Middle frontal gyrus (tissue), 1 donor: ENCODE results near the gene STAT4.

Experiments used
- DNase-seq: peaks from one replicate; pipeline ENCODE4 v3.0.0-alpha.2; 2015; ENCODE audit warnings: low spot score; ENCODE audit errors: extremely low spot score

The STAT4 gene

DNA sequence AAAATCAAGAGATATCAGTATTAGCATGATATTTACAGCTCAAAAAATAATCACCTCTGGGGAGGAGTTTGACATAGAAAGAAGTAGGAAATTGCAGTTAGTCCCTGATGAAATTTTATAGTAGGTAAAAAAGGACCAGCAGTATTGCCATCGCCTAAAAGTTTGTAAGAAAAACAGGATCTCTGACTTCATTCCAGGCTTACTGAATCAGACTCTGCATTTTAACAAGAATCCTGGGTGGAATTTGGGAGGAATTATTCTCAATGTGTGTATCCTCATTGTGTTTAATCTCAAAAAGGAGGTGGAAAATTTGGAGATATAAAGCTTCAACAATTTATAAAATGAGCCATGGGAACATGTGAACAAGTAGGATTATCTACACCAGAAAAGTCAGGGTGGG lies 105.7 kb downstream of the STAT4 start:
- no peak for DNase-seq

DNA sequence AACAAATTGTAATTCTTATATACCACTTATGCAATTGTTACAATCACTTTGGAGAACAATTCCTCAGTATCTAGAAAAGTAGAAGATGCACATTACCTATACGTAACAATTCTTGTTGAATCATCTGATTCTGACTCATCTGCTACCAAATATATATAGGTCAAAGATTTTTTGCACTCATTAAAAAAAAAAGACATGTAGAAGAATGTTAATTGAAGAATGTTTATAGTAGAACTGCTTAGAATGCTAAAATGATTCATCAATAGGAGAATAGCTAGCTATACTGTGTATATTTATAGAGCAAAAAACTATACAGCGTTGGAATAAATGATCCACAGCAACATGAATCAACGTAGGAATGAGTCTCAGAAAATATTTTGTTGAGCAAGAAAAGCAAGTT lies 107.4 kb downstream of the STAT4 start:
- DNase-seq = no peak

DNA sequence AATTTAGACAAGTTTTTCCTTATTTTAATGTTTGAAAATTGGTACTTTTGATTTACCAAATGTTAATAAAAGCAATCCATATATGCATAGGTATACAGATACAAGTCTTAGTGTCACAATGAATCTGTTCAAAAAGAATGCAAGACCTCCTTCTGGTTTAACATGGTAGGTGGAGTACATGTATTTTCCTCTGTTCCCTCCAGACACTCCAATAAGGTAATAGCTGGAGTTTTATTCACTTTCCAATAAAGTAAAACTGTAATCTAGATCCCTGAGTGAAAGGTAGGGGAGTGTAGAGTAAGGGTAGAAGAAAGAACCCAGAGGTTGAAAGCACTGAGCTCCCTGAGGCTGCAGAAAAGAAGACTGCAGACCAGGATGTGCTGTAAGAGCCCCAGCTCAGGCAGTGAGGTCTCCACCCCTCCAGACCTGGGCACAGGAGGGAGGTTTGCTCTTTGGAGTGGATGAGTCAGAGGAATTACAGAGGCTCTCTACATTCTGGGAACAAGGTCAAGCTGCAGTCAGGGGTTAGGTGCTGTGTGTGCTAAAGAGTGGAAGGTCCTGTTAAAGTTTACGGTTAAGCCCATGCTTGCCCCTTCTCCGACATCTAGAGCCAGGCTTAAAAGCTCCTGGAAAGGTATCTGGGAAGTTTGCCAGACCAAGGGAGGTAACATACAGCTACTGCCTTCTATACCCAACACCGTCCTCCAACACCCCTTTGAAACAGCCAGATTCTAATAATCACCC lies 109.2 kb downstream of the STAT4 start:
- DNase-seq = no peak

DNA sequence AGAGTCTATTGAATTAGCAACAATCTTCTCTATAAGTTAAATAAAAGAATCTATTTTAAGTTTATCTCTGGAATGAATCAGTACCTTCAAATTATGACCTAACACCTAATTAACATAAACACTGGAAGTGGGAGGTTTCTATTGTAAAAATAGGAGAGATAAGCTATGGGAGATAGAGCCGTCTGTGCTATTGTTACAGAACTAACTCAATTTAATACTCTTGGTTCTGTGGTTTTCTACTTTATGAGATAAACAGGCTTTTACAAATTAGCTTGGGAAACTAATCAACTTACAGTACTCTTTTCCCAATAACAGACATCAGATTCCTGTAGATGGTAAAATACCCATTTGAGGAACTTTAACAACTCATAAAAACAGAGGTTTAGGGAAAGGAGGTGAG lies 111.2 kb downstream of the STAT4 start:
- no peak for DNase-seq

DNA sequence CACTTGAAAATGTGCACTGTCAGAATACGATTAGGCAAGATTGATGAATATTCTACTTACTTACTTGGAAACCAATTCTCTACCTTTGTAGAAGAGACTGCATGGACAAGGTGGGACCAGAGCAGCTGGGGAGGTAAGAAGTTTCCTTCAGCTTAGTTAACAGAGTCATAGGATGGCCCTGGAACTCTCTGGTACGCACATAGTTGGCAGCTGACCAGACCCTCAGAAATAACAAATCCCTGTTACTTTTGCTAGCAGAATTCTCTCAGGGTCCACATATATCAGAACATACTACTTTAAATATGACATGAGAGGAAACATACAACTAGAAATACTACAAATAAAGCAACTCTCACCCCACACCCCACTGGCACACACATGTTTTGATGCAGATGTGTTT lies 112.1 kb downstream of the STAT4 start:
- no peak for DNase-seq

DNA sequence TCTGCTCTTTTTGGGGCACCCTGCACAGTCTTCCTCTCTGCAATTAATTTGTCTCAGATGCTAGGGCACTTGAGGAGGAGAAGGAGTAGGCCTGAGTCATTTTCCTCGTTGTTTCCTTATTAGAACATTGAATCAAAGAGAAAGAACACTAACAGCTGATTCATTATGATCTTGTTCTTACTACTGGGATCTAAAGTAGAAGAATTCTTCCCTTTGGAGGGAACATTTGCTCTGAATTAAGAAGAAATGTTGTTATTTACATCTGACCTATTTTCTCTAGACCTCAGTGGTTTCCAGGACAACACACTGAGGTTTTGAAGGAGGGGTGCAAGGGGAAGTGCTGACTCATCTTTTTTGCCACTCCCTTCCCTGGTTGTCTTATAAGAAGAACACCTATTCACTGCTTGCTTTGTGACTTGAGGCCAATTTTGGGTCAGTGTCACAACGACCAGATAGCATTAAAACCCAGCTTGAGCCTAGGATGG lies 112.5 kb downstream of the STAT4 start:
- no peak for DNase-seq

DNA sequence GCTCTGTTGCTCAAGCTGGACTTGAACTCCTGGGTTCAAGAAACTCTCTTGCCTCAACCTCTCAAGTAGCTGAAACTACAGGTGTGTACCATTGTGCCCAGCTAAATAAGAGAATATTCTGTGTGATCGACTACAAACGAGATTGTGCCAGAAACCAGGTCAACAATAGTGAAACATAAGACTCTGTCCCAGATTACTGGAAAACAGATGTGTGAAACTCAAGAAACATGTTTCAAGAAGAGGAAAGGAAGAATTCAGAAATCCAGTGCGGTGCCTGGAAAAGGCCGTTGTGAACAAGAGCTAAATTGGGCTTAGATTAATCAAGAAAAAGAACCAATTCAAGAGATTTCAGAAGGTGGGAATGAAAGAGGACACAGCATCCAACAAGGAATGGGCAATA lies 113.4 kb downstream of the STAT4 start:
- no peak for DNase-seq

DNA sequence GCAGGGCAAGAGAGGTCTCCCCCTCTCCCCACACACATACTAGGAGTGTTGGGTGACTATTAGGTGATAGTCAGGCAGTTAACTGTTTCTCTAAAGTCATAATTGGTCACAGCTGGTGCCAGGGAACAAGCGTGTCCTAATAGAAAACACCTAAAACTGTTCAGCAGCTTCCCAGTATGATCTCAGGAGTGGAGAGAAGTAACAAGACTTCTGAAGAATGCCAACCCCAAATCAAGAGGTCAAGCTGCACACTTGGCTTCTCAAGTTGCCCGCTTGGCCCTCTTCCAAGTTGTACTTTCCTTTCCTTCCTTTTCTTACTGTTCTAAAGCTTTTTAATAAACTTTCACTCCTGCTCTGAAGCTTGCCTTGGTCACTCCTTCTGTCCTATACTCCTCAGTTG lies 114.4 kb downstream of the STAT4 start:
- DNase-seq = no peak

DNA sequence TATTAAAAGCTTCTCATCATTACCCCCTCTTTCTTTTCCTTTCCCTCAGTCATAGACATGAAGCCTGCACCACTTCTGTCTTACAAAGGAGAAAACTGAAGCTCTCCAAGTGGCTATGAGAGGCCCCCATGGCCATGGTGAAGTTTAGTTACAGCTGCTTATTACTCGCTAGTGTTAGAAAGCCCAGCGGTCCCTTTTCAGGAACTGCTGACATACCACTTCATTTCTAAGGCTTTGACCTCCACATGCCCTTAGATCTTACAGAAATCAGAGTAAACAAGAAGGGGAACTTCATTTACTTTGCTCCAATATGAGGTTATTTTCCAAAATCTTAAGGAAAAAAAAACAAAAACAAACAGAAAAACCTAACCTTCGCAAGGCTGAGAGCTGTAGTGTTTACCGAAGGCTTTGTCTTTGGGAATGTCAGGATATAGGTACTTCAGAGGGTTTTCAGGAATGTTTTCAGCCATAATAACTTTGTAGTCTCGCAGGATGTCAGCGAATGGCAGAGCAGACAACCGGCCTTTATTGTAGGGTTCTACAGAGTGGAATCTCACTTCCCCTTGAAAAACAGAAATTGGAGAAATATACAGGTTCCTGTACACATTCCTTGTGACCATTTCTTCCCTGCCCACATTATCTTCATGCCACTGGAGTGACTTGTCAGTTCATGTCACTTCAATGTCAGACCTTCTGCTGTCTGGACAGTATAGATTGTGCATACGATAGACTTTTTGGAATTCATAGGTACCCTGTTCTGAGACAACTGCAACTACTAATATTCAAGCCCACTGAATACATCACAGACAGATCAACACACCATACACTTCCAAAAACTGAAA lies 118.0 kb downstream of the STAT4 start:
- no peak for DNase-seq

DNA sequence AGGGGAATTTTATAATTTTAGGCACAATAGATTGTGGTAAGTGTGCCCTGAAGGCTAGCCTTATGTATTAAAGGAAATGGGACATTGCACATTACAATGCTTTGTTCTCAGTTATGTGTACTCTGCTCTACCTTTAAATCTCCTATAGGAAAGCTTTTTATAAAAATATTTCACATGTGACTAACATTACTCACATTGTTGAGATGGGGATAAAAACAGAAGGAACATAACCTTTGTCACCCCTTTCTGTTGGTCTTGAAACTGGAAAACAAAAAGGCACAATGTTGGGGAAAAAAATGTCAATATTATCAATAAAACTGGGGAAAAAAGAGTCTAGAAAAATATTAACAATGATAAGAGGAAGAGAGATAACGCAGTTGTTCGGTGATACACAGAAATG lies 119.5 kb downstream of the STAT4 start:
- DNase-seq = no peak

DNA sequence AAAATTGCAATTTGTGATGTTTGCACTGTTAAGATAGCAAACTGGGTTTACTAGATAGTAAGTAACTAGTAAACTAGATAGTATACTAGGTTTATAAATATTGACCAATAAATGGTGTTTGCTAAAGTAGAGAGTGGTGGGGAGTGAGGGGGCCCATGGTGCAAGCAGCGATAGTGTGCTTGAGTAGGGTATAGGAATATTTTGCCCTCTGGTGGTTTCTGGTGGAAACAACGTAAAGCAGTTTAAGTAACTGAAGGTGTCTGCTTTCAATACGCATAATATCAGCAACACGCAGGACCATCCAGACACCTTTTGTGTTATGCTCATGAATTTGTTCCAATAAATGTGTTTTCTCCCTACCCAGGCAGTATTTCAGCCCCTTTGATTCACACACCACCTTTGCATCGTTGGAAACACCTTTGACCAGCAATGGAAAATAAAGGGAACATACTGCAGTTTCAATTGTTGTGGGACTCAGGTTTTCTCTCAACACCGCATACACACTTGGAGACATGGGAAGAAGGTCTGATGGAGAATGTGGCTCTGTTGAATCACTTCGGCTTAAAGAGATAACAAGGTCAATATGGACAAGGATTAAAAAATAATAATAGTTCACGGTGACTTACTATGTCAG lies 120.2 kb downstream of the STAT4 start:
- DNase-seq = no peak

DNA sequence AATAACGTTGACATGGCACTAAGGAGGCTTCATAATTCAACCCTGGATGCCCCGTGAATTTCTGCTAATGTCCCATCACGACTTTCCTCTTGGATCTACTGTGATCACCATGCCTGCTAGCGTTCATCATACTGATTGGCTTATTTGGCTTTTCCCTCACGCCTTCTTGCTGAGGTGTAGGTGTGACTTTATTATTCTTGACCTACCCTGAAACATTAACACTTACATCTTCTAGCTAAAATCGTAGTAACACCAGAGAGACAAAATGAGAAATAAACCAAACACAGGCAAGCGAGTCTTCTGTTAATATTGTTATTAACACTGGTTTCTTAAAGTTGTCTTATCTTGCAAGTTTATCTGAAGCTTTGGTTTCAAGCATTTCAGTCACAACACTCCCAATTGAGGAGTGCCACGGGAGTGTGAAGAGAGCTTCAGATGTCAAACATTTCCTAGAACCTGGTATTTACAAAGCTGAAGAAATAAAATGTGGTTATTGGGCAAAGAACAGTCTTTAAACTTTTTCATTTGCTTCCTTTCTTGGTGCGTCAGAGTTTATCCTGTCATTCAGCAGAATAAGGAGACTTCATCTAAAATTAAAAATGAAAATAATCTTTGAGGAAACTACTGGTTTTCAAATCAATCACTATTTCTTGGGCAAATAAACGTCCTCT lies 121.4 kb downstream of the STAT4 start:
- no peak for DNase-seq

DNA sequence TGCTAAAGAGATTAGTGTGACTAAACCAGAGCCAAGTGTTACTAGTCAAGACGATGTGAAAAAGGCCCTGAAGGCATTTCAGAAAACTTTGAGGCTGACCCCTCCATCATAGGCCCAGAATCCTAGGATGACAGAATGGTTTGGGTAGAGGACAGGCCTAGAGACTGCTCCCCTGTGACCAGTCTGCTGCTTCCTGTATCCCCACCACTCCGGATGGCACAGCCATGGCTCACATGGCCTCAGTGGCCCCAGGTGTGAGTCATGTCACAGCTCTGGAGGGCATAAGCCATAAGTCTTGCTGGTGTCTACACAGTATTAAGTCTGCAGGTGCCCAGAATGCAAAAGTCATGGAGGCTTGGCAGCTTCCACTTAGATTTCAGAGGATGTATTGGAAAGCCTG lies 124.4 kb downstream of the STAT4 start:
- no peak for DNase-seq

DNA sequence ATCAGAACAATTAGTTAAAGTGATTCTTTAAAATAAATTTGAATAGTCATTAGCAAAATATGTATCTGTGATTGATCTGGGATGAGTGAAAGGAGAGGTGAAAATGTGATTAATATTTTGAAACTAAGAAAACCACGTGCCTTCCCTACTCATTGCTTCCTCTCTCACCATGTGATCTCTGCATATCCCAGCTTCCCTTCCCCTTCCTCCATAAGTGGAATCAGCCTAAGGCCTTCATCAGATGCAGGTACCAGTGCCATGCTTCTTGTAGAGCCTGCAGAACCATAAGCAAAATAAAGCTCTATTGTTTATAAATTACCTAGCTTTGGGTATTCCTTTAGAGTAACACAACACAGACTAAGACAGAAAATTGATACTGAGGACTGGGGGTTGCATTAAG lies 125.7 kb downstream of the STAT4 start:
- DNase-seq = no peak

DNA sequence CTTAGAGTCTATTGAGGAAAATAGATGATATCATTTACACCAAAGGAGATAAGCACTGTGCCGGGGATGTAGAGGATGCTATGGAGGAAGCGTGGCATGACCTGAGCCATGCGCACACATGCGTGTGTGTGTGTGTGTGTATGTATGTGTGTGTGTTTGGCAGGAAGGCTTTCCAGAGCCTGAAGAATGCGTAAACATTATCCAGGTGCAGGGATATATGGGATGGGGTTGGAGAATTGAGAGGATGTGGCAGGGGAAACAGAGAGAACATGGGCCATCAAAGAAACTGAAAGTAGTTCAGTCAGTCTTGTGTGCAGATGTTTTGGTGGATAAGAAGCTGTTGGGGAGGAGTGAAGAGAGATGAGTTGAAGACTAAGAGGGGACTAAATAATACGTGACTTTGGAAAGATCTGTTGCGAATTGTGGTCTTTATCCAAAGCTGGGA lies 127.5 kb downstream of the STAT4 start:
- DNase-seq = no peak

DNA sequence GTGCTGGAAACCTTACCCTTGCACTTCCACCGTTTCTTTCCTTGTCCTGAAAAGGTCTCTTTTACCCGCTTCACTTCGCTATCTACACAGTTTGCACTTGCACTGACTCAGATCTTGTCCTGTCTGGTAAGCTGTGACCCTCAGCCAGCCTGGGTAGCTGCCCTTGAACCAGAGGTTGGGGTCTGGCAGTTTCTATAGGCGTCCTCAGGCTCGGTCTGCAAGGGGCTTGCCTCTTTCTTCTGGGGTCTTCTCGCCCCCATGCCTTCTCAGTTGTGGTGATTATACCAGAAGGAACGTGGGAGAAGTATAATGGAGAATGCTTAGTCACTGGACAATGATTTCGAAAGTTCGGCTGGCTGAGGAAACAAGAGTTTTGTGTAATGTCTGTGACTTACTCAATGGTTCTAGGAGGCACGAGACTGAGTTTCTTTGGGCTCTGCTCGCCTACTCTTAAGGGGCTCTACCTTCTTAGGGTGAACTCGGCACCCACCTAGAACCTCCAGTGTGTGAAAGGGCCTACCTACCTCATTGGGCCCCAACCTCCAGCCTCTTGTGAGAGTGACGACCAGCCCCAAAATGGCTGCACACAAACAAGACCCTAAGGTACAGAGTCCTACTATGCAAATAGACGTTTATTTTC lies 129.9 kb downstream of the STAT4 start:
- no peak for DNase-seq

DNA sequence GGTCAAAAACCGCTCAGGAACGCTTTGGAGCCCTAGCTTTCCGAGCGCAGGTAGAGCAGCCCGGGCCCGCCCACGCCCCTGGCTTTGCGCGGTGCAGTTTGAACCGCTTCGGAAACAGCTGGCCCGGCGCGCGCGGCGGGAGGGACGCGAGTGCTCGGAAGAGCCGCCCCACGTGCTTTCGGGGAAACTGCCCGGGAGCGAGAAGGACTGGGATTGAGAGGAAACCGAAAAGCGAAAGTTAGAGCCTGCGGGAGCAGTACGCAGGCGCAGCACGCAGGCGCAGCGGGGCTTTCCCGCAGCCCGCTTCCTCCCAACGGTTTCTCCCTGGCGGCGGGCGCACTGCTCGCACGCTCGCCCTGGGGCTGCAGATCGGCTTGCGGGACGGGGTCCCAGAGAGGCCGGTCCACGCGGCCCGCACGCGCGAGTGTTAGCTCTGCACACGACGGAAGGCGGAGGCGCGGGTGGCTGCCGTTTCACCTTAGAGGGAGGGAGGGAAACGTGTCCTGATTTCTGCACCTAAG lies 130.5 kb downstream of the STAT4 start:
- peak; percentile 92 for DNase-seq

DNA sequence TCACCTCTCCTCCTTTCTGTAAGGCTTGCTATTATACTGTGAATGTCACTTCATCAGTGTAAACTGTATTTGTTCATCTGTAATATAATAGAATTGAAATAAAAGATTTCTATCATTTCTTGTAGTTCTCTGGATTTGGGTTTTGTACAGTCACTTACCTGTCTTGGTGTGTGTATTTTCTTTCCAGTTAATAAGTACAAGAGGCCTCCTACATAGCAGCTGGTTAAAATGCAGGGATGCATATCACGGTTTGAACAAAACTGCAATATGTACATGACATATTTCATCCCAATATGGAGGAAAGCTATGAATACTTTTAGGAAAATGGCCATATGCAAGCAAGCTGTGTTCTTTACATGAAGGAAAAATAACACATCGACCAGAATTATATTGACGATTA lies 131.4 kb downstream of the STAT4 start:
- no peak for DNase-seq

DNA sequence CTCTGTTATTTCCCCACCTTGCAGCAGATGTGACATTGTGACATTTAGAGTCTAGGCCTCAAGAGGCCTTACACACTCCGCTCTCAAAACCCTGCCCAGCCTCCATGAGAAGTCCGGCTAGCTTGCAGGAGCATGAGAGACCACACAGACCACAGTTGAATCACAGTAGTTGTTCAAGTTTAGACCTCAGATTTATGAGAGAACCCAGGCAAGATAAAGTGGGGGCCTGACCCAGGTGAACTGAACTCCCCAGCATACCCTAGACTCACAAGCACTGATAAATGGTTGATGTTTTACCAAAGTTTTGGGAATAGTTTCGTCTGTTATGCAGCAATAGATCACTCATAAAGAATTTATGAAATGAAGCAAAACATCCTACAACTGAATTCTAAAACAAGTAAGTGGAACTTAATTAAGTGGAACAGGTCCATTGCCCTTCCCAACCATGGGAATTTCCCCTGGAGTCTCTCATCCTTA lies 132.1 kb downstream of the STAT4 start:
- no peak for DNase-seq

DNA sequence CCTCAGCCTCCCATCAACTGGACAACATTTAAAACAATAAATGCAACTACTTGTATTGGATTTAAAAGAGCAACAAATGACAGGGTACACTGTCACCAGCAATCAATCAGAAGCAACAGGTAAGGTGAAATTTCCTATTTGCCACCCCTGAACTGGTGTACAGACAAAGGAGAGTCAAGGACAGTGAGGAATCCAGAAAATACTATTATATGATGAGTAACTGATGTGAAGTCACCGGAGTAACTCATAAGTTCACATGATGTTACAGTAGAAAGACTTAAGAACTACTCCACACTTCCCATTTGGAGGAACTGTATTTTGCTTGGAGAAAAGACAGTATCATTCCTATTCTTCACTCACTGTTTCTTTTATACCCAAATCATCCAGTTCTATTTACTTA lies 132.7 kb downstream of the STAT4 start:
- DNase-seq = no peak

DNA sequence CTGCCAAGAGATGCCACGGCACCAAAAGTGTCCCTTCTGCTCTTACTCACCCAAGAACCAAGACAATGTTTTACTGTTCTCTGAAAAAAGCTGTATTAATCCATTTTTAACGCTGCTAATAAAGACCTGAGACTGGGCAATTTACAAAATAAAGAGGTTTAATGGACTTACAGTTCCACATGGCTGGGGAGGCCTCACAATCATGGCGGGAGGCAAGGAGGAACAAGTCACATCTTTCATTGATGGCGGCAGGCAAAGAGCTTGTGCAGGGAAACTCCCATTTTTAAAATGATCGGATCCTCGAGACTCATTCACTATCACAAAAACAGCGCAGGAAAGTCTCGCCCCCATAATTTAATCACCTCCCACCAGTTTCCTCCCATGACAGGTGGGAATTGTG lies 135.0 kb downstream of the STAT4 start:
- DNase-seq = no peak
